ENCODE measurements around the gene KTI12. TPM values are rescaled to one million over a fixed set of nuclear protein-coding genes. Genes with fewer than 3 reads are reported as not detected.

KTI12 gene
- total RNA-seq = 11.0 and 13.1 TPM in 2 replicates

GRCh38 chr1:52033190-52034049, at the start of gene KTI12:
TSS of gene KTI12 (minus strand) at chr1:52033810. CDS start at chr1:52033761, 49 bp downstream.

GRCh38 chr1:52056163-52056936, 22.7 kb upstream of the KTI12 start, which contains the start of gene BTF3L4:
TSS of gene BTF3L4 (plus strand) at chr1:52056295. CDS start at chr1:52059848, 3,553 bp downstream.

GRCh38 chr1:52055066-52055865, 21.7 kb upstream of the KTI12 start, which contains the start of gene TXNDC12:
TSS of gene TXNDC12 (minus strand) at chr1:52055191. CDS start at chr1:52055096, 95 bp downstream.

GRCh38 chr1:51990478-51990965, 43.1 kb downstream of the KTI12 start, which contains the start of gene RAB3B:
TSS of gene RAB3B (minus strand) at chr1:51990700. CDS start at chr1:51977117, 13,583 bp downstream.

Small RNA genes within 50 kb of the gene (small RNA-seq; reads per million reads assigned to genes)
- not detected for gene RN7SL290P

Other genes starting within 250 kb of the KTI12 start
- 46.4 and 50.9 TPM in 2 replicates for gene NRDC, start 155.1 kb downstream of the KTI12 start, total RNA-seq
- 16.3 and 31.0 TPM in 2 replicates for gene RAB3B, start 43.1 kb downstream of the KTI12 start, total RNA-seq
- 37.3 and 38.9 TPM in 2 replicates for gene TXNDC12, start 21.4 kb upstream of the KTI12 start, total RNA-seq
- gene BTF3L4, start 22.5 kb upstream of the KTI12 start, total RNA-seq = 58.5 and 71.2 TPM in 2 replicates
- 28.4 and 30.6 TPM in 2 replicates for gene ZFYVE9, start 108.3 kb upstream of the KTI12 start, total RNA-seq

All from vein endothelial cell (primary cell).